ENCODE measurements around the gene ZBTB44. TPM values are rescaled to one million over a fixed set of nuclear protein-coding genes. Genes with fewer than 3 reads are reported as not detected.
A peak's percentile ranks its signal among the peaks of the same experiment; 100 is the strongest.

Gene ZBTB44
- 23.6 and 36.1 TPM in 2 replicates for total RNA-seq
- polyA plus RNA-seq = 7.1 and 12.1 TPM in 2 replicates

- Histone ChIP-seq H3K27ac (peak within 1 kb of the TSS; percentile 98), H3K4me3 (peak within 1 kb of the TSS; percentile 95), H3K27me3 (no peaks in the 10 kb centered on the region), H3K36me3 (no peaks in the 10 kb centered on the region), H3K4me1 (ENCODE audit: low read depth) (peaks cover 26% of the 10 kb centered on the region), H3K9me3 (ENCODE audit: low read depth) (no peaks in the 10 kb centered on the region)
- TF ChIP-seq CTCF (IDR thresholded peaks at IDR 0.05; ENCODE audit: low read depth, low read length) = no peak
- peak; percentile 93 to 95 for DNase-seq (ENCODE audit: low read depth in 1 of 2, low spot score in 1 of 2)
Observed at GRCh38 chr11:130314750-130315285, at the start of gene ZBTB44. Gene ZBTB44 (minus strand): TSS chr11:130314917. CDS start chr11:130261873, 53,044 bp downstream.

- no peaks in the 10 kb centered on the region for H3K9me3 ChIP-seq (ENCODE audit: low read depth)
- no peak for DNase-seq (ENCODE audit: low read depth in 1 of 2, low spot score in 1 of 2)
- H3K36me3 ChIP-seq = no peaks in the 10 kb centered on the region
- no peak for TF ChIP-seq CTCF (IDR thresholded peaks at IDR 0.05; ENCODE audit: low read depth, low read length)
- no peaks in the 10 kb centered on the region for H3K27me3 ChIP-seq
- H3K4me1 ChIP-seq (ENCODE audit: low read depth) = no peaks in the 10 kb centered on the region
- no peak overlapping the region for H3K27ac ChIP-seq
- no peak overlapping the region for H3K4me3 ChIP-seq
Observed at GRCh38 chr11:130359419-130359818, 44.7 kb upstream of the ZBTB44 start.

- Histone ChIP-seq H3K27ac (no peak overlapping the region), H3K36me3 (no peaks in the 10 kb centered on the region), H3K4me1 (ENCODE audit: low read depth) (no peaks in the 10 kb centered on the region), H3K27me3 (no peaks in the 10 kb centered on the region), H3K9me3 (ENCODE audit: low read depth) (no peaks in the 10 kb centered on the region), H3K4me3 (no peak overlapping the region)
- TF ChIP-seq CTCF (IDR thresholded peaks at IDR 0.05; ENCODE audit: low read depth, low read length) = no peak
- no peak for DNase-seq (ENCODE audit: low read depth in 1 of 2, low spot score in 1 of 2)
Observed at GRCh38 chr11:130358398-130358797, 43.7 kb upstream of the ZBTB44 start.

- Histone ChIP-seq H3K4me1 (ENCODE audit: low read depth) (no peaks in the 10 kb centered on the region), H3K27ac (no peak overlapping the region)
Observed at GRCh38 chr11:130347261-130347660, 32.5 kb upstream of the ZBTB44 start.

GRCh38 chr11:130344841-130345240 is 30.1 kb upstream of the ZBTB44 start:
- no peak for DNase-seq (ENCODE audit: low read depth in 1 of 2, low spot score in 1 of 2)
- H3K27ac ChIP-seq = no peak overlapping the region
- no peaks in the 10 kb centered on the region for H3K9me3 ChIP-seq (ENCODE audit: low read depth)
- no peaks in the 10 kb centered on the region for H3K36me3 ChIP-seq
- H3K4me3 ChIP-seq = no peak overlapping the region
- TF ChIP-seq CTCF (IDR thresholded peaks at IDR 0.05; ENCODE audit: low read depth, low read length) = no peak
- H3K27me3 ChIP-seq = no peaks in the 10 kb centered on the region
- no peaks in the 10 kb centered on the region for H3K4me1 ChIP-seq (ENCODE audit: low read depth)

More at GRCh38 chr11:130347261-130347660, 32.5 kb upstream of the ZBTB44 start:
- H3K27me3 ChIP-seq = no peaks in the 10 kb centered on the region
- H3K4me3 ChIP-seq = no peak overlapping the region
- no peak for TF ChIP-seq CTCF (IDR thresholded peaks at IDR 0.05; ENCODE audit: low read depth, low read length)
- H3K9me3 ChIP-seq (ENCODE audit: low read depth) = no peaks in the 10 kb centered on the region
- DNase-seq (ENCODE audit: low read depth in 1 of 2, low spot score in 1 of 2) = no peak
- H3K36me3 ChIP-seq = no peaks in the 10 kb centered on the region

All from cardiac muscle cell (in vitro differentiated cells and primary cell).